ENCODE results near the gene SPATA46.
"Not testable (repeated sequence)": the region's sequence is repeated elsewhere in the genome, so short reads cannot be mapped to it uniquely, and the experiment has no call there.

The SPATA46 gene

DNA sequence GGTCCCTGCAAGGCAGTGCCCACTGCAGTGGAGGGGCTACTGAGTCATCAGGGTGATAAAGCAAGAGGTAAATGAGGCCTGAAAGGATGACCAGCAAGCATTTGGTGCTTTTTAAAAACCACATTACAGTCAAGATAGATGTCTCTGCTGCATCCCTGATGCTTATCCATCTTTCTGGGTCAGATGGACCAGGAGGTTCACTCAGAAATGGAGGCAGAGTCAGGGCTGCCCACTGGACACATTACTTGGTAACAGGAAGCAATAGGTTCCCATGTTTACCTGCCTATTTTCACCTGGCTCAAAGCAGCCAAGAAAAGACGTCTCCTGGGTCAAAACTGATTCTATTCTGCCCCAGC is 3.6 kb downstream of the SPATA46 start:
- DNase-seq = no peak

DNA sequence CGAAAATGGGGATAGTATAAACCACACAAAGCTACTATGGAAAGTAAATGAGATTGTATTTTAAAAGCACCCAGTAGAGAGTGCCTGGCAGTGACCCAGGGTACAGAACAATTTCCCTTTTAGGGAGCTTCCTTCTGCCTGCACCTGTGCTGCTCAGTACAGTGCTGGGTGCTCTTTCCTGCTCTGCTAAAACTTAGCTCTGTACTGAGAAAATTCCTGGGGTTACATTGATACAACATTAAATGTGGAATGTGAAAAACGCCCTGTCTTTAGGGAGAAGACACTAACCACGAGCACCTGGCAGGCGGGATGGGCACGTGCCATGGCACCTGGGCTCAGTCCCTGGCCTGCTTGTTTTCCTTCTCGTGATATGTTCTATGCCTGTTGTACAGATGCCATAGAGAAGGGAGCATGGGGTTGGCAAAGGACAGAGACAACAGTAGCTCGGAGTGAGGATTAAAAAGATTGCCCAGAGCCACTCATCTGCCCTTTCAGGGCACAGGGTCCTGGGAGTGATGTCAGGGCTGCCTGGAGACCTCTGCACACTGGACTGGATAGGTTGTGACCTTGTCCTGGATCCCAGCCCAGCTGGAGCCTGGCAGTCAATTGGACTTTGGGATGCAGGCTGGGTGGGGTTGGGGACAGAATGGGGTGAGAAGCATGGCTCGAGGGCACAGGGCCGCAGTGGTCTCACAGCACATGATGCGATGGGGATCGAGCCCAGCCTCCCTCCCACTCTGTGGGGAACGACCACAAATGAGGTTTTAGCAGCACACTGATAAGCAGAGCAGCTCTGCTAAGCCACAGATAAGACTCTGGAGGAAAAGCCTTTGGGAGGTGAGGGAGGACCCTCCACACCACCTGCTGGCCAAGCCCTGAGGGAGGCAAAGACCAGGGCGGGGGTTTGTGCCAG is 4.2 kb downstream of the SPATA46 start:
- DNase-seq = no peak

DNA sequence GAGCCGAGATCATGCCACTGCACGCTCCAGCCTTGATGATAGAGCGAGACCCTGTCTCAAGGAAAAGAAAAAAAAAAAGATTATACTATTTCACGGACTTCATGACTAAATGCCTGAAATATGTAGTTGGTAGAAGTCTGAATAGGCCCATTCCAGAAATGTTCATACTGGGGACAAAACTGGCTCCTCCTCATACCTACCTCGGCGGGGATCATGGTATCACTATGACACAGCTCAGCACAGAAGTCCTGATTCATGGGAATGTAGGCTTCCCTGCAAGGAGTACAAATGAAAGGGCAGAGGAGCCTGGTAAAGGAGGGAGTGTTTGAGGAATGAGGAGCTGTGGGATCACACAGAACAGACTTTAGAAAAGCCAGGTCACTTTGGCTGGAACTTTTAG is 5.0 kb downstream of the SPATA46 start:
- DNase-seq = no peak

DNA sequence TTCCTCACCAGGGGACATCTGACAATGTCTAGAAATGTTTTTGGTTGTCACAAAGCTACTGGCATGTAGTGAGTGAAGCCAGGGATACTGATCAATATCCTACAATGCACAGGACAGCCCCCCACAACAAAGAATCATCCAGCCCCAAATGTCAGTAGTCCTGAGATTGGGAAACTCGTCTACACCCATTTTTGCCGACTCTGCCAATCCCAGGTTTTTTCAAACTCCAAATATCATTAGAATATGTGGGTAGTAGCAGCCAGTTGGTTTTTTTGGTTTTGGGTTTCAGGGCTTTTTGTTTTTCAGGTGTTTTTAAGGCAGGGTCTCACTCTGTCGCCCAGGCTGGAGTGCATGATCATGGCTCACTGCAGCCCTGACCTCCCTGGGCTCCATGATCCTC is 5.9 kb downstream of the SPATA46 start:
- no peak for DNase-seq

DNA sequence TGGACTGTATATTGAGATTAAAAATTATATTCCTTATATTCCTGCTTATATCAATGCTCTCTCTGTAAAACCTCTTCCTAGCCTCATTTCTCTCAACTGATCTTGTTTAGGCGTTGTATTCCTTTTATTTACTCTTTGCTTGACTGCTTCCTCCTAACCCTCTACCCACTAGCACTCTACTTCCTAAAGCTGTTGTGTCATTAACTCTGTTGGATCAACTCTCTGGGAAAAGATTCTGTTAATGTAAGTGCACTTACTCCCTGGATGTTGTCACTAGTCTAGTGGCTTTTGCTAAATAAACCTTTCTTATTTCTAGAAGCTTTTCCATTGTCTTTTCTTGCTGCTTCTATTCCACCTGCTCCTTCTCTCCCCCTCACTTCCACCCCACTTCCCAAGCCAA is 6.5 kb downstream of the SPATA46 start:
- DNase-seq = peak in 1 of 3 experiments; percentile 76

- no peak for DNase-seq
These were observed 7.1 kb downstream of the SPATA46 start for GRCh38 chr1:162369571-162369970.

- no peak for DNase-seq
These were observed 8.2 kb downstream of the SPATA46 start for GRCh38 chr1:162368451-162368850.

- no peak for DNase-seq
These were observed 8.9 kb downstream of the SPATA46 start for GRCh38 chr1:162367772-162368171.

DNA sequence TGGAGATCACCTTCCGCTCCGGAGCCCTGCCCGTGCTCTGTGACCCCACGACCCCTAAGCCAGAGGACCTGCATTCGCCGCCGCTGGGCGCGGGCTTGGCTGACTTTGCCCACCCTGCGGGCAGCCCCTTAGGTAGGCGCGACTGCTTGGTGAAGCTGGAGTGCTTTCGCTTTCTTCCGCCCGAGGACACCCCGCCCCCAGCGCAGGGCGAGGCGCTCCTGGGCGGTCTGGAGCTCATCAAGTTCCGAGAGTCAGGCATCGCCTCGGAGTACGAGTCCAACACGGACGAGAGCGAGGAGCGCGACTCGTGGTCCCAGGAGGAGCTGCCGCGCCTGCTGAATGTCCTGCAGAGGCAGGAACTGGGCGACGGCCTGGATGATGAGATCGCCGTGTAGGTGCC is 9.6 kb downstream of the SPATA46 start:
- no peak for DNase-seq

DNA sequence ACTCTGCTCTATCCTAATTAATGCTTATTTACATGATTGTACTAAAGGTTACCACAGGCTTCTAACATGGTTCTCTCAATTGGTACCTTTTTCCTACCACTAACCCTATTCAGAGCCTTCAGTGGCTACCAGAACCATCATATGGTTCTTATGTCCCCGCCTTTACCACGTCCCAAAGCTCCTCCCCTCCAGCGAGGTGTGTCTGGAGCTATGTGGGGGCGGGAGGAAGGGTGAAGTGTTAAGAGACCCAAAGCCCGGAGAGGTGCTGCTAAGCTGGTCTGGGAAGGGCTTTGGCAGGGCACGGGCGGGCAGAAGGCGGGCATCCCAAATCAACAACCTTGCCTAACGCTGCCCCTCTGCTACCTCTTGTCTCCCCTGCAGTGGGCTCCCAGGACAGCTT is 10.0 kb downstream of the SPATA46 start:
- DNase-seq = no peak

GRCh38 chr1:162366149-162366548 is 10.5 kb downstream of the SPATA46 start:
- no peak for DNase-seq

DNA sequence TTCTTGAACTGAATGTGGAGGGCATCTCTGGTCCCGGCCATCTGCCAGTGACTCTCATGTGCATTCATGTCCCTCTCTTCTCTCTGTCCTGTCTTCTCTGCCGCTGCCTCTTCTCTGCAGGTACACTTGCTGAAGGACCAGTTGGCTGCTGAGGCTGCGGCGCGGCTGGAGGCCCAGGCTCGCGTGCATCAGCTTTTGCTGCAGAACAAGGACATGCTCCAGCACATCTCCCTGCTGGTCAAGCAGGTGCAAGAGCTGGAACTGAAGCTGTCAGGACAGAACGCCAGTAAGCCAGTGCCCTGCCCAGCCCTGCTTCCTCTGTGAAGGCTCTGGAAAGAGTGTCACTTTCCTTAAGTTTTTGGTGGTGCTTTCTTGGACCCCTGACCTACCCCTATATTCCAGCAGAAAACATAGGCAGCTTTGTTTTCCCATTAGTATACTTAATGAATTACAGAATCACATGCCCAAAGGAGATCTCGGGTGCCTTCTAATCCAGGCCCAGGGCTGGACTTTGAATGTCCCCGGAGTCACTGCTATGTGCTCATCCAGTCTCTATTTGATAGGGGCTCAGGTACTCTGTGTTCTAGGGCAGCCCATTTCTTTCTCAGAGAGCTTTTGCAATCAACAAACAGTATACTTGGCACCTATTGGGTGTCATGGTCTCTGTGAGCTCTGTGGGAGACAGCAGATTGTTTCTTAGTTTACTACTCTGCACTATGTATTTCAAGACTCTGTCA is 11.2 kb downstream of the SPATA46 start:
- no peak for DNase-seq

- no peak for DNase-seq
These were observed 12.2 kb downstream of the SPATA46 start for GRCh38 chr1:162364498-162364897.

DNA sequence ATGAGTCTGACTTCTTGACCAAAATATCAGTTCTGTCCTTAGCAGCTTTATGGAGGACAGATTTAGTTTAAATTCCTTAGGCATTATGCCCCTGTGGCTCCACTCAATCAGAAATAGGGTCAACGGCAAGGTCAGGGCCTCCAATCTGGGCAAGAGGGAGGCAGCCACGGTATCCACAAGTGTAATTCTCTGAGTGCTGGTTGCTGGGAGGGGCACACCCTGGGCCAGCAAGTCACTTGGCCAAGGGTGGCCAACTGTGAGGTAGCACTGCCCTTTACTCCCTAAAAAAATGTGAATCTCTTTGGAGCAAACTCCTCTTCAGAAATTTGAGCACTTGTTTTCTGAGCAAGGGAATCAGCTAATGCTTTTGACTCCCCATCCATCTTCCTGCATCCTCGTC is 12.8 kb downstream of the SPATA46 start:
- DNase-seq = no peak

DNA sequence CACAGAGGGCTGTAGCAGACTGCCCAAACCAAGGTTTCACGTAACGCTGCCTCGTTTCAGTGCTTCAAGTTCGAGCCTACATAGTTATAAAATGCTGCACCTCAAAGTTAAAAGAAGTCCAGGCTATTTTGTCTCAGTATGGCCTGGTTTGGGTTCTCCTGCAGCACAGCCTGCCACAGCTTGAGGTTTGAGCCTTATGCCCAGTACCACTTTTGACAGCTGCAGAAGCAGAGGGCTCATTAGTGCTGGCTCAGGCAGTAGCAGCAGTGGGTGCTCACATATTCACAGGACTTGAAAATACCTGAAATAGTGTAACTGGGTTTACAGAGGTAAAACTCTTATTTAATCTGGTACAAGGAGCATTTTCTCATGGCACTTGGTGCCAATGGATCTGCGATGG is 15.3 kb downstream of the SPATA46 start:
- no peak for DNase-seq

GRCh38 chr1:162360874-162361260 is 15.8 kb downstream of the SPATA46 start:
- no peak for DNase-seq

DNA sequence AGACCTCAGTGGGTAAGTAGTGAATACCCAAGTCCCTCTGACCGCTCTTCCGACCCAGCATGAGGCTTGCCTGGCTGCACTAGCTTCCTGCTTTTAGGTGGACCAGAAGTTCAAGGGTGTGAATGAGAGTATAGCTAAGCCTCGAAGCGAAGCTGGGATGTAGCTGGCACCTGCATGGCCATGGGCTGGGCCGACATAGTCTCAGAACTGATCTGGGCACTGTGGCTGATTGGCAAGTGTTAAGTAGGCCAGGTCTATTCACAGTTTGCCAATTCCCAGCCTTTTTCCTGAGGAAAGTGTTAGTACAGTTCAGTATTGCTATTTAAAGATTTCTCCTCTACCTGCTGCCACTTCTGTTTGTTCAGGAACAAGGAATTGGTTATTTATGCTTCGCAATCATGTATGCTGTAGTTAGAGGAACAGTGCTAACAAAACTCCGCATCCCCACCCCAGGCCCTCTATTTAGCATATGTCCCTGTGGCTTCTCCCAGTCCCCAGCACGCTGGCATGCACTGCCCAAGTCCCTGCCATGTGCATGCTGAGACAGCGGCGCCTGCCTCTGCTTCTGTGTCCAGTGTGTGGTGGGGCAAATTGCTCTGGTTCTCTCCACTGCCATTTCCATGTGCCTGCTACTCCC is 16.3 kb downstream of the SPATA46 start:
- no peak for DNase-seq

DNA sequence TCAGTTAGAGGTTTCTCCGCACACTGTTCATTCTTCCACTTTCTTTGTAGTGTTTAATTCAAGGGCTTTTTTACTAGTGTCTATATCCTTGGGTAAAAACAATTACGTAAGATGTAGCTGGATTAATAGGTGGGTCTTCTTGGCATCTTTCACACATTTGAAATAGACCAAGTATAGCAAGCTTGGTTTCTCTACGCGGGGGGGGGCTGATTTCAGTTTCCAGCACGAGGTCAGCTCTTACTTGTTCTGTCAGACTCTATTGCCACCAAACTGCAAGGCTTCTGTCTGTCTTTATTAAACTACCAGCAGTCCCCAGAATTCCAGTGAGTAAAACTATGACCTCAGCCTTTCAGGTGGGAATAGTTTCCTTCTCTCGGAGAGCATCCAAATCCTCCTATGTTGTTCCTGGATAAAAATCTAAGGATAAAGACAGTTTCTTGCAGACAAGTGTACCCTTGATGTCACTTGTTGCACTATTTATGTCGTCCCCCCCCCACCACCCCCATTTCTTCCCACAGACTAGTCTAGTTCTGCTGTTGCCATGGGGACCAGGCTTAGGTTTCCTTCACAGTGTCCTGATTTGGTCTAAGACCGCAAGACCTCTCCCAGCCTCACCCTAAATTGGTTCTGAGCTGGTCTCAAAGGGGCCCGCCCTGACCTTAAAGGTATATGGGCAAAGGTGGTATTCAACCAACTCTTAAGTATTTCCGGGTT is 17.0 kb downstream of the SPATA46 start:
- no peak for DNase-seq

- DNase-seq = no peak
These were observed 17.7 kb downstream of the SPATA46 start for GRCh38 chr1:162358928-162359327.

GRCh38 chr1:162357681-162358266 is 18.9 kb downstream of the SPATA46 start:
- DNase-seq = peak in 2 of 3 experiments; percentile 31 to 63

GRCh38 chr1:162353702-162354101 is 23.0 kb downstream of the SPATA46 start:
- DNase-seq = no peak

DNA sequence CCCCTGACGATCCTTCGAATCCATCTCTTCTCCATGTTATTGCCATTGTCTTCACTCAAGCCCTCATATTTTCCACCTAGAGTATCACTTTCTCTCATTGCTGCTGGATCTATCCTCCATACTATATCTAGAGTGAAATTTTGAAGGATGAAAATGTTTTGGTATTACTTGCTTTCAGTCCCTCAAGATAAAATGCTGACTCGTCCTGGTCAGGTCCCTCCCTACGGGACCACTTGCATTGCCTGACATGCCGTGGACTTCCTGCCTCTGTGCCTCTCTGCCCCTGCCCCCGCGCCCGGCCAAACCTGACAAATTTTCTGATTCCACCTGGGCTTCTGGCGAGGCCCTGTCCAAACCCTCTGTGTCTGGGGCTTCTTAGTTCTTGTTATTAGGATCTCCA is 23.6 kb downstream of the SPATA46 start:
- DNase-seq = no peak

GRCh38 chr1:162351874-162352273 is 24.8 kb downstream of the SPATA46 start:
- DNase-seq = not testable (repeated sequence)
